GM12875 (cell line): ENCODE measurements around the gene TOR4A.

Experiments used
- H3K4me3 ChIP-seq: one replicate; pipeline ENCODE4 v1.5.1; 2011; ENCODE audit warnings: low read depth, low read length, control low read depth
- CTCF ChIP-seq: IDR thresholded peaks from 2 replicates; pipeline ENCODE4 v1.5.1; 2011; ENCODE audit warnings: low read depth, mild to moderate bottlenecking, control low read depth, inconsistent platforms, low read length, moderate library complexity, borderline replicate concordance; ENCODE audit not compliant: insufficient read depth

The TOR4A gene

GRCh38 chr9:137266585-137267453 is 10.7 kb upstream of the TOR4A start:
- H3K4me3 ChIP-seq = no peak overlapping the region
- no peak for TF ChIP-seq CTCF

GRCh38 chr9:137267933-137268355 is 9.6 kb upstream of the TOR4A start:
- H3K4me3 ChIP-seq = no peak overlapping the region
- TF ChIP-seq CTCF = no peak

- no peak for TF ChIP-seq CTCF
- H3K4me3 ChIP-seq = peak overlapping the region; percentile 21
Observed at GRCh38 chr9:137268538-137269201, 8.9 kb upstream of the TOR4A start.

GRCh38 chr9:137269231-137269772 is 8.2 kb upstream of the TOR4A start:
- H3K4me3 ChIP-seq = peak overlapping the region; percentile 21
- no peak for TF ChIP-seq CTCF

- H3K4me3 ChIP-seq = no peak overlapping the region
- no peak for TF ChIP-seq CTCF
Observed at GRCh38 chr9:137270929-137271695, 6.4 kb upstream of the TOR4A start.

GRCh38 chr9:137271696-137272076 is 5.8 kb upstream of the TOR4A start:
- TF ChIP-seq CTCF = no peak
- H3K4me3 ChIP-seq = no peak overlapping the region
